Trophoblast cell (in vitro differentiated cells and primary cell): ENCODE results near the gene ZNF302.

Experiments used
- DNase-seq, 2 donors: peaks; one replicate each; pipeline ENCODE4 v3.0.0-alpha.2; 2016
- H2AFZ ChIP-seq: 2 replicates; pipeline ENCODE4 v1.6.1; 2013; ENCODE audit warnings: low read length, moderate library complexity, mild to moderate bottlenecking; ENCODE audit not compliant: insufficient read depth, poor library complexity
- H2AK5ac ChIP-seq: 2 replicates; pipeline ENCODE4 v1.6.1; 2013; ENCODE audit warnings: mild to moderate bottlenecking, low read length
- H2BK120ac ChIP-seq: 2 replicates; pipeline ENCODE4 v1.6.1; 2013; ENCODE audit warnings: low read length, mild to moderate bottlenecking, moderate library complexity; ENCODE audit not compliant: insufficient read depth, poor library complexity
- H2BK12ac ChIP-seq: 2 replicates; pipeline ENCODE4 v1.6.1; 2013; ENCODE audit warnings: mild to moderate bottlenecking, low read length, moderate library complexity
- H2BK5ac ChIP-seq: 2 replicates; pipeline ENCODE4 v1.6.1; 2013; ENCODE audit warnings: low read length, low read depth, moderate library complexity, mild to moderate bottlenecking; ENCODE audit not compliant: poor library complexity
- H3K14ac ChIP-seq: 2 replicates; pipeline ENCODE4 v1.6.1; 2013; ENCODE audit warnings: mild to moderate bottlenecking, low read length
- H3K18ac ChIP-seq: 2 replicates; pipeline ENCODE4 v1.6.1; 2013; ENCODE audit warnings: mild to moderate bottlenecking, low read length
- H3K23ac ChIP-seq: 2 replicates; pipeline ENCODE4 v1.6.1; 2013; ENCODE audit warnings: low read length
- H3K27ac ChIP-seq: 2 replicates; pipeline ENCODE4 v1.5.1; 2013; ENCODE audit warnings: low read depth, mild to moderate bottlenecking, inconsistent platforms, low read length, moderate library complexity
- H3K27me3 ChIP-seq: 2 replicates; pipeline ENCODE4 v1.6.1; 2013; ENCODE audit warnings: inconsistent platforms, mild to moderate bottlenecking, low read length, moderate library complexity; ENCODE audit not compliant: insufficient read depth
- H3K36me3 ChIP-seq, 2 experiments: 1 replicate in 1 of 2; 2 replicates in 1 of 2; pipeline ENCODE4 v1.6.1; 2013; ENCODE audit warnings: low read length in 2 of 2, mild to moderate bottlenecking in 2 of 2, moderate library complexity in 1 of 2; ENCODE audit not compliant: insufficient read depth in 2 of 2, control insufficient read depth in 1 of 2
- H3K4ac ChIP-seq: 2 replicates; pipeline ENCODE4 v1.6.1; 2013; ENCODE audit warnings: low read depth, mild to moderate bottlenecking, low read length, moderate library complexity
- H3K4me1 ChIP-seq, 2 experiments: 1 replicate in 1 of 2; 2 replicates in 1 of 2; pipeline ENCODE4 v1.6.1; 2013; ENCODE audit warnings: low read length in 2 of 2, mild to moderate bottlenecking in 2 of 2, moderate library complexity in 1 of 2; ENCODE audit not compliant: insufficient read depth in 2 of 2, control insufficient read depth in 1 of 2
- H3K4me2 ChIP-seq: 2 replicates; pipeline ENCODE4 v1.6.1; 2013; ENCODE audit warnings: inconsistent platforms, mild to moderate bottlenecking, low read length, moderate library complexity
- H3K4me3 ChIP-seq: 2 replicates; pipeline ENCODE4 v1.5.1; 2013; ENCODE audit warnings: mild to moderate bottlenecking, low read depth, low read length, inconsistent platforms
- H3K79me1 ChIP-seq: one replicate; pipeline ENCODE4 v1.6.1; 2013; ENCODE audit warnings: low read length
- H3K79me2 ChIP-seq: 2 replicates; pipeline ENCODE4 v1.6.1; 2013; ENCODE audit warnings: low read length, mild to moderate bottlenecking; ENCODE audit not compliant: control insufficient read depth, insufficient read depth, poor library complexity
- H3K9ac ChIP-seq: 2 replicates; pipeline ENCODE4 v1.6.1; 2013; ENCODE audit warnings: mild to moderate bottlenecking, low read length
- H3K9me3 ChIP-seq: 2 replicates; pipeline ENCODE4 v1.6.1; 2013; ENCODE audit warnings: low read depth, mild to moderate bottlenecking, control low read depth, inconsistent platforms, low read length; ENCODE audit not compliant: insufficient read depth
- H4K12ac ChIP-seq: 2 replicates; pipeline ENCODE4 v1.6.1; 2013; ENCODE audit warnings: low read depth, mild to moderate bottlenecking, low read length, moderate library complexity
- H4K8ac ChIP-seq: 2 replicates; pipeline ENCODE4 v1.6.1; 2013; ENCODE audit warnings: low read depth, mild to moderate bottlenecking, low read length, moderate library complexity
- H4K91ac ChIP-seq: one replicate; pipeline ENCODE4 v1.6.1; 2013; ENCODE audit warnings: low read depth, mild to moderate bottlenecking, low read length, moderate library complexity
- WGBS: extraction: QIAGEN DNeasy Blood & Tissue Kit; methylation state at CpG from one replicate; pipeline ENCODE4 v1.1.7; 2013; ENCODE audit warnings: missing lambda C conversion rate; ENCODE audit not compliant: insufficient read length, insufficient coverage; ENCODE audit errors: extremely low coverage; 5-methylcytosine and 5-hydroxymethylcytosine counted together

Gene ZNF302

DNA sequence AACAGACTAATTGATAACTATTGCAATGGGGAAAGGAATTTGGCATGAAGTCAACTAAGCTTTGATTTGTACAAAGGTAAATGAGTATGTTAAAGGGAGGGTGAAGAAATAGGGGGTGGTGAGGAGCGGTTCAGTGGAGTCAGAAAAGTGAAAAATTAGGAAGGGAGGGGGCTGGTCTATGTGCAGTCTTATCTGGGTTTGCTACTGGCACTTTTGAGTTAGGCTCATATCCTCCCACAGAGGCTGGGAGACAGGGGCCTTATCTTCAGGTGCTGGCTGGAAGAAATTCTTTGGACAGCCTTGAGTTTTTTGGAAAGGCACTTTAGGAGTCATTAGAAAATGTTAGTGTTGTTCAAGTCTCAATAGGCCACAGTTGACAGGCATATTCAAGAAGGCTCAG is 11.1 kb downstream of the ZNF302 start:
- Histone ChIP-seq H3K4ac (no peak overlapping the region), H3K9ac (no peak overlapping the region), H3K4me3 (no peak overlapping the region), H3K4me2 (no peak overlapping the region), H2AK5ac (no peak overlapping the region), H3K36me3 (peaks cover 0 to 3% of the 10 kb centered on the region in 2 experiments), H3K27ac (no peak overlapping the region), H3K27me3 (no peaks in the 10 kb centered on the region), H2BK120ac (no peak overlapping the region), H4K91ac (no peak overlapping the region), H4K12ac (no peak overlapping the region), H3K79me1 (no peaks in the 10 kb centered on the region), H3K79me2 (no peaks in the 10 kb centered on the region), H3K14ac (no peak overlapping the region), H3K4me1 (no peaks in the 10 kb centered on the region), H2AFZ (no peak overlapping the region), H3K18ac (no peak overlapping the region), H3K23ac (no peak overlapping the region), H3K9me3 (peaks cover 7% of the 10 kb centered on the region), H2BK12ac (no peak overlapping the region), H2BK5ac (no peak overlapping the region), H4K8ac (no peak overlapping the region)
- 100% methylated on average over 1 of the region's 1 CpG for WGBS
- DNase-seq = no peak

DNA sequence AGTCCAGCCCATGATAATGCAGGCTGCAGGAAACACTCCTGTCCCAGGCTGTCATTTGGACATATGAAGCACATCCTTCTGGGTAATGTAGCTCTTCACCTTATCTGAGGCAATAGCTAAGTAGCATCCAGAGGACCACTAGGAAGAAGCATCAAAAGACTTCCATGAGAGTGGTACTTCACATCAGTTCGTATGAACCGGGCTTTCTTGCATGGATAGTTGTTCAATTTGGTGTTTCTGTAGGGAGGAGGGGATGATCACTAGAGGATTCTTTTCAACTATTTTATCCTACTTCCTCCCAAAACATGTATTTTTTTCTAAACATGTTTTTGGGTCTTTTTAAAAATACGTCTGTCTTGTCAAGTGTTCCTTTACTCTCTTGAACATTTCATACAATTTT is 12.9 kb downstream of the ZNF302 start:
- no peak overlapping the region for H3K4me2 ChIP-seq
- H4K8ac ChIP-seq = no peak overlapping the region
- H3K4me3 ChIP-seq = no peak overlapping the region
- H3K18ac ChIP-seq = no peak overlapping the region
- H2AK5ac ChIP-seq = no peak overlapping the region
- DNase-seq = no peak
- H3K79me1 ChIP-seq = no peaks in the 10 kb centered on the region
- no peak overlapping the region for H2BK120ac ChIP-seq
- WGBS = no CpG with 5 or more reads among the region's 3 CpGs
- no peak overlapping the region for H2BK12ac ChIP-seq
- no peaks in the 10 kb centered on the region for H3K79me2 ChIP-seq
- H3K36me3 ChIP-seq = no peaks in the 10 kb centered on the region
- H3K4ac ChIP-seq = no peak overlapping the region
- H3K4me1 ChIP-seq = no peaks in the 10 kb centered on the region
- no peaks in the 10 kb centered on the region for H3K27me3 ChIP-seq
- H3K9me3 ChIP-seq = peaks cover 7% of the 10 kb centered on the region
- no peak overlapping the region for H4K91ac ChIP-seq
- H3K23ac ChIP-seq = no peak overlapping the region
- no peak overlapping the region for H3K27ac ChIP-seq
- no peak overlapping the region for H4K12ac ChIP-seq
- no peak overlapping the region for H3K14ac ChIP-seq
- H3K9ac ChIP-seq = no peak overlapping the region
- no peak overlapping the region for H2AFZ ChIP-seq
- H2BK5ac ChIP-seq = no peak overlapping the region

DNA sequence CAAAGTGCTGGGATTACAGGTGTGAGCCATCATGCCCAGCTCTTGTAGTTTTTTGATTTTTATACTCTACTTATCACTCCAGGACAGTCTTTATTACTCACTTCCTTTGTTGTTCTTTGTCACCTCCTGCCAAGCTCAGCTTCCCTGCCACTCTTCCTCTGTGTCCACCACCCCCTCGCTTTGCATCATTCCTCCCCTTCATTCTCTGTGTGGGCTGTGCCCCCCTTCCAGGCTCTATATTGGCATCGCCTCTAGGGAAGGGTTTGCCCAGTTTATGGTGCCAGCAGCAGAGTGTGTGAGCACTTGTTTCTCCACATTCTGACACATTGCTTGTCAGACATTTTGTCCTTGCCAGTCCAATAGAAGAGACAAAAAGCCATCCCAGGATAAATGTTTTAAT is 15.1 kb downstream of the ZNF302 start:
- no peak overlapping the region for H3K27ac ChIP-seq
- H3K9me3 ChIP-seq = peaks cover 16% of the 10 kb centered on the region
- no peaks in the 10 kb centered on the region for H3K79me1 ChIP-seq
- H3K18ac ChIP-seq = no peak overlapping the region
- no CpG with 5 or more reads among the region's 2 CpGs for WGBS
- H3K36me3 ChIP-seq = no peaks in the 10 kb centered on the region
- H2BK12ac ChIP-seq = no peak overlapping the region
- no peak overlapping the region for H4K12ac ChIP-seq
- H2BK5ac ChIP-seq = no peak overlapping the region
- no peak overlapping the region for H3K4me3 ChIP-seq
- no peak overlapping the region for H2AK5ac ChIP-seq
- H3K23ac ChIP-seq = no peak overlapping the region
- H3K14ac ChIP-seq = no peak overlapping the region
- H3K4me1 ChIP-seq = no peaks in the 10 kb centered on the region
- no peak overlapping the region for H4K8ac ChIP-seq
- no peak for DNase-seq
- no peak overlapping the region for H3K4ac ChIP-seq
- no peak overlapping the region for H2AFZ ChIP-seq
- no peaks in the 10 kb centered on the region for H3K27me3 ChIP-seq
- no peak overlapping the region for H3K9ac ChIP-seq
- H3K79me2 ChIP-seq = no peaks in the 10 kb centered on the region
- no peak overlapping the region for H4K91ac ChIP-seq
- no peak overlapping the region for H2BK120ac ChIP-seq
- H3K4me2 ChIP-seq = no peak overlapping the region

DNA sequence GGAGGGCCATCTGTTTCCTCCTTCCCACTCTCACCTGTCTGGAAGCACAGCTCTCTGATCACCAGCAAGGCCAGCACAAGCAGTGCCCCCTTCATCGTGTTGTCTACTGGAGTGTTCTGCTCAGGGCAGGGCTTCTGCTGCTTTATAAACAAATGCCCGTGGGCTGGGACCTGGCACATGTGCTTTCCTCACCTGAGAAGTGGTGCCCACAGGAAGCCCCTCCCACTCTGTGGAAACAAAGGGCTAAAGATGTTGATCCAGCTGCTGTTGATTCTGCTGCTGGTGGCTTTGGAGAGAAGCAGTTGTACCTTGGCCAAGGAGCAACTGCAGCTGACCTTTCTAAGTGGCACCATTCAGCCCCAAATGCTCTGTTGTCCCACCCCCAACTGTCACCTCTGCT is 30.2 kb downstream of the ZNF302 start:
- H3K23ac ChIP-seq = no peak overlapping the region
- H3K4me3 ChIP-seq = no peak overlapping the region
- no peak overlapping the region for H2BK120ac ChIP-seq
- H4K8ac ChIP-seq = no peak overlapping the region
- no peak overlapping the region for H2AFZ ChIP-seq
- no peak for DNase-seq
- H3K36me3 ChIP-seq = no peaks in the 10 kb centered on the region
- no peak overlapping the region for H4K12ac ChIP-seq
- no peaks in the 10 kb centered on the region for H3K4me1 ChIP-seq
- H3K9me3 ChIP-seq = peaks cover 17% of the 10 kb centered on the region
- H3K27ac ChIP-seq = no peak overlapping the region
- no peak overlapping the region for H4K91ac ChIP-seq
- H3K4me2 ChIP-seq = no peak overlapping the region
- H3K14ac ChIP-seq = no peak overlapping the region
- H3K79me2 ChIP-seq = no peaks in the 10 kb centered on the region
- H3K27me3 ChIP-seq = no peaks in the 10 kb centered on the region
- no peaks in the 10 kb centered on the region for H3K79me1 ChIP-seq
- H3K18ac ChIP-seq = no peak overlapping the region
- WGBS = no CpG with 5 or more reads among the region's 2 CpGs
- H2BK12ac ChIP-seq = no peak overlapping the region
- no peak overlapping the region for H2AK5ac ChIP-seq
- no peak overlapping the region for H3K9ac ChIP-seq
- no peak overlapping the region for H3K4ac ChIP-seq
- no peak overlapping the region for H2BK5ac ChIP-seq
